OCI-LY1 (cell line): ENCODE measurements around the gene SORCS3.

Experiments used
- H2AFZ ChIP-seq: fragments of 200-600 bp; sonication (generic), shearing (Covaris generic); 2 replicates; pipeline ENCODE4 v1.6.0; 2014; ENCODE audit warnings: antibody characterized with exemption, mild to moderate bottlenecking, low read length
- H3F3A ChIP-seq: fragments of 200-600 bp; sonication (generic), shearing (Covaris generic); 2 replicates; pipeline ENCODE4 v1.6.0; 2014; ENCODE audit warnings: mild to moderate bottlenecking, antibody characterized with exemption, low read length, moderate library complexity; ENCODE audit not compliant: insufficient read depth
- H3K27ac ChIP-seq: fragments of 200-600 bp; sonication (generic); 2 replicates; pipeline ENCODE4 v1.5.1; 2014; ENCODE audit warnings: low read length, mixed run types, mild to moderate bottlenecking, low read depth; ENCODE audit not compliant: poor library complexity, severe bottlenecking
- H3K27me3 ChIP-seq: fragments of 200-600 bp; sonication (generic); 2 replicates; pipeline ENCODE4 v1.6.0; 2014; ENCODE audit warnings: antibody characterized with exemption, mild to moderate bottlenecking, low read length, moderate library complexity; ENCODE audit not compliant: insufficient read depth
- H3K36me3 ChIP-seq: fragments of 200-600 bp; sonication (generic); 2 replicates; pipeline ENCODE4 v1.6.1; 2014; ENCODE audit warnings: mild to moderate bottlenecking, antibody characterized with exemption, low read length, moderate library complexity, mixed read lengths; ENCODE audit not compliant: insufficient read depth
- H3K4me1 ChIP-seq: fragments of 200-600 bp; sonication (generic); 2 replicates; pipeline ENCODE4 v1.5.1; 2014; ENCODE audit warnings: mild to moderate bottlenecking, low read length, moderate library complexity; ENCODE audit not compliant: insufficient read depth, severe bottlenecking
- H3K4me2 ChIP-seq: fragments of 200-600 bp; sonication (generic), shearing (Covaris generic); 2 replicates; pipeline ENCODE4 v1.6.1; 2014; ENCODE audit warnings: low read length
- H3K4me3 ChIP-seq: fragments of 200-600 bp; sonication (generic); 2 replicates; pipeline ENCODE4 v1.5.1; 2014; ENCODE audit warnings: low read length, low read depth, mild to moderate bottlenecking, mixed read lengths; ENCODE audit not compliant: poor library complexity, severe bottlenecking
- H3K79me2 ChIP-seq: fragments of 200-600 bp; shearing (Covaris generic); 2 replicates; pipeline ENCODE4 v1.6.1; 2016; ENCODE audit warnings: mixed run types, low read length, mixed read lengths; ENCODE audit not compliant: insufficient read depth
- H3K9ac ChIP-seq: fragments of 200-600 bp; sonication (generic), shearing (Covaris generic); 2 replicates; pipeline ENCODE4 v1.6.1; 2014; ENCODE audit warnings: mild to moderate bottlenecking, low read length, mixed read lengths
- H3K9me2 ChIP-seq: fragments of 200-600 bp; sonication (generic), shearing (Covaris generic); 2 replicates; pipeline ENCODE4 v1.6.1; 2014; ENCODE audit warnings: low read depth, mild to moderate bottlenecking, low read length, mixed read lengths
- H3K9me3 ChIP-seq: fragments of 200-600 bp; shearing (Covaris generic); 2 replicates; pipeline ENCODE4 v1.6.1; 2014; ENCODE audit warnings: low read length, mixed read lengths
- H4K20me1 ChIP-seq: fragments of 200-600 bp; sonication (generic), shearing (Covaris generic); 2 replicates; pipeline ENCODE4 v1.6.0; 2016; ENCODE audit warnings: mild to moderate bottlenecking, low read length; ENCODE audit not compliant: insufficient read depth
- CTCF ChIP-seq: fragments of 200-600 bp; sonication (generic), shearing (Covaris generic); IDR thresholded peaks from 2 replicates; pipeline ENCODE4 v1.5.1; 2017; ENCODE audit warnings: mild to moderate bottlenecking, antibody characterized with exemption, low read length, moderate library complexity, mixed read lengths
- EZH2 ChIP-seq: fragments of 200-600 bp; sonication (generic), shearing (Covaris generic); IDR thresholded peaks from 2 replicates; pipeline ENCODE4 v1.8.0; 2017; ENCODE audit warnings: borderline replicate concordance, mixed run types, mild to moderate bottlenecking, antibody characterized with exemption, low read length, moderate library complexity, mixed read lengths

The SORCS3 gene

GRCh38 chr10:105017116-105017515, 376.0 kb downstream of the SORCS3 start:
- H3K9ac ChIP-seq: no peak overlapping the region
- H3K79me2 ChIP-seq: no peaks in the 10 kb centered on the region
- H3K9me2 ChIP-seq: no peaks in the 10 kb centered on the region
- no peak overlapping the region for H3K4me2 ChIP-seq
- no peaks in the 10 kb centered on the region for H4K20me1 ChIP-seq
- H3K4me3 ChIP-seq: no peak overlapping the region
- no peak overlapping the region for H2AFZ ChIP-seq
- no peaks in the 10 kb centered on the region for H3K36me3 ChIP-seq
- TF ChIP-seq CTCF (no peak), EZH2 (no peak)
- H3K9me3 ChIP-seq: no peaks in the 10 kb centered on the region
- no peaks in the 10 kb centered on the region for H3K27me3 ChIP-seq
- H3F3A ChIP-seq: no peaks in the 10 kb centered on the region
- H3K4me1 ChIP-seq: no peaks in the 10 kb centered on the region
- no peak overlapping the region for H3K27ac ChIP-seq

- Histone ChIP-seq H3K9me2 (no peaks in the 10 kb centered on the region), H3K79me2 (no peaks in the 10 kb centered on the region), H3K9me3 (no peaks in the 10 kb centered on the region), H3K9ac (no peak overlapping the region), H3K4me2 (no peak overlapping the region), H3F3A (no peaks in the 10 kb centered on the region), H3K4me3 (no peak overlapping the region), H3K36me3 (no peaks in the 10 kb centered on the region), H3K27ac (no peak overlapping the region), H2AFZ (no peak overlapping the region), H3K4me1 (no peaks in the 10 kb centered on the region), H3K27me3 (no peaks in the 10 kb centered on the region), H4K20me1 (no peaks in the 10 kb centered on the region)
- TF ChIP-seq EZH2: no peak
Observed at GRCh38 chr10:105017691-105018090, 376.6 kb downstream of the SORCS3 start.

GRCh38 chr10:105023211-105024111, 382.4 kb downstream of the SORCS3 start:
- no peaks in the 10 kb centered on the region for H3F3A ChIP-seq

More at GRCh38 chr10:105023211-105024111, 382.4 kb downstream of the SORCS3 start:
- Histone ChIP-seq H4K20me1 (no peaks in the 10 kb centered on the region), H3K4me3 (no peak overlapping the region), H3K4me1 (no peaks in the 10 kb centered on the region), H3K4me2 (no peak overlapping the region), H3K27me3 (no peaks in the 10 kb centered on the region), H3K9ac (no peak overlapping the region), H3K9me3 (no peaks in the 10 kb centered on the region), H3K79me2 (no peaks in the 10 kb centered on the region), H3K27ac (no peak overlapping the region), H3K9me2 (no peaks in the 10 kb centered on the region), H2AFZ (no peak overlapping the region), H3K36me3 (no peaks in the 10 kb centered on the region)
- TF ChIP-seq CTCF (no peak), EZH2 (no peak)
